Measurements from ENCODE around the gene DKK2.

DNA sequence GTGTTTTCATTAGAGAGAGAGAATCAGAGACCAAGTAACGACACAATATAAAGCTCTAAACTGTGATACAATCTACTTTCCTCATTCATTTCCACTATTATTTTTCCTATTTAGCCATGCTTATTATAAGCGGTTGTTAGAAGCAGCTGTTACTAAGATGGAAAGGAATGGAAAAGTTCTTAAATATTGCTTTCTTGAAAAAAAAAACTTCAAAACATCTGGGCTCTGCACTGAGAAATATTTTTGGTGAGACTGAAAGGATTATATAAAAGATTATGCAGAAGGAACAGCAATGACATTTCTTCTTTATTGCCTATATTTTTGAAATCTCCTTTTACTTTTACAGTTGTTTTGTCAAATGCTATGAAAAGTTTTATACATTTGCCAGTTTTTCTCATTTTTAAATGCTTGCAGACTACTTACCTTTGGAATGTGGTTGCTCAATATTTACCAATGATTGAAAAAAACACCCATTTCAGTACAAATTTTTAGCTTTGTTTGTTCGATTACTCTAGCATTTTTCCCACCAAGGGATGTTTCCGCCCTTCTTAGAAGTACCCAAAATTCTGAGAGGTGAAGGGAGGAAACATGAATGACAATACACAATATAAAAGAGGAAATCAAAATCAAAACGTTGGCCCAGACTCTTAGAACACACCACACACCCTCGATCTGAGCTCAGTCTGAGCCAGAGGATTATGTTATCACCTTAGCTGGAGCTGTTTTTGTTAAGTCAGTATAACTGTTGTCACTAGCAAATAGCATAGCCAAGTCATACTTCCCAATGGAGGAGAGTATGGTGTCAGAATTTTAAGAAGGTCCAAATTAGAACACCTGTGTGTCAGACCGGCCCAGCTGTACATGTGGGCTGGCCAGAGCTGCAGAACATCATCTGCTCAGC lies 18.4 kb downstream of the DKK2 start:
- TF ChIP-seq, protein P1, sequence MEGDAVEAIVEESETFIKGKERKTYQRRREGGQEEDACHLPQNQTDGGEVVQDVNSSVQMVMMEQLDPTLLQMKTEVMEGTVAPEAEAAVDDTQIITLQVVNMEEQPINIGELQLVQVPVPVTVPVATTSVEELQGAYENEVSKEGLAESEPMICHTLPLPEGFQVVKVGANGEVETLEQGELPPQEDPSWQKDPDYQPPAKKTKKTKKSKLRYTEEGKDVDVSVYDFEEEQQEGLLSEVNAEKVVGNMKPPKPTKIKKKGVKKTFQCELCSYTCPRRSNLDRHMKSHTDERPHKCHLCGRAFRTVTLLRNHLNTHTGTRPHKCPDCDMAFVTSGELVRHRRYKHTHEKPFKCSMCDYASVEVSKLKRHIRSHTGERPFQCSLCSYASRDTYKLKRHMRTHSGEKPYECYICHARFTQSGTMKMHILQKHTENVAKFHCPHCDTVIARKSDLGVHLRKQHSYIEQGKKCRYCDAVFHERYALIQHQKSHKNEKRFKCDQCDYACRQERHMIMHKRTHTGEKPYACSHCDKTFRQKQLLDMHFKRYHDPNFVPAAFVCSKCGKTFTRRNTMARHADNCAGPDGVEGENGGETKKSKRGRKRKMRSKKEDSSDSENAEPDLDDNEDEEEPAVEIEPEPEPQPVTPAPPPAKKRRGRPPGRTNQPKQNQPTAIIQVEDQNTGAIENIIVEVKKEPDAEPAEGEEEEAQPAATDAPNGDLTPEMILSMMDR (IDR thresholded peaks at IDR 0.05; ENCODE audit: low read depth, low read length): no peak
- TF ChIP-seq POLR2A (IDR thresholded peaks at IDR 0.05; ENCODE audit: extremely low read depth, insufficient read length) (no peak), MYC (IDR thresholded peaks at IDR 0.05; ENCODE audit: low read depth, low read length) (no peak)
- TF ChIP-seq, protein P2, sequence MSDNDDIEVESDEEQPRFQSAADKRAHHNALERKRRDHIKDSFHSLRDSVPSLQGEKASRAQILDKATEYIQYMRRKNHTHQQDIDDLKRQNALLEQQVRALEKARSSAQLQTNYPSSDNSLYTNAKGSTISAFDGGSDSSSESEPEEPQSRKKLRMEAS (IDR thresholded peaks at IDR 0.05; ENCODE audit: low read depth, low read length): no peak
